ENCODE measurements around the gene LDLRAP1. TPM values are rescaled to one million over a fixed set of nuclear protein-coding genes. Genes with fewer than 3 reads are reported as not detected.

The LDLRAP1 gene
- total and polyA plus RNA-seq, 2 experiments from 2014 or later, result 9.6 to 22.7 TPM

GRCh38 chr1:25527946-25528595 lies 15.3 kb upstream of the LDLRAP1 start:
- Histone ChIP-seq H3K27ac (ENCODE audit: low read depth) (no peak overlapping the region), H3K27me3 (ENCODE audit: insufficient read depth) (no peaks in the 10 kb centered on the region), H3K9me2 (ENCODE audit: insufficient read depth) (no peaks in the 10 kb centered on the region), H3K36me3 (ENCODE audit: insufficient read depth) (no peaks in the 10 kb centered on the region), H4K20me1 (replicated peaks; ENCODE audit: insufficient read depth) (no peaks in the 10 kb centered on the region), H3K79me2 (replicated peaks; ENCODE audit: insufficient read depth) (no peaks in the 10 kb centered on the region), H3F3A (replicated peaks; ENCODE audit: low read depth) (0 out of 2 replicates have a peak, but pooled peaks cover 2% of the 10 kb centered on the region), H3K4me2 (no peak overlapping the region), H2AFZ (no peak overlapping the region), H3K4me3 (no peak overlapping the region), H3K4me1 (ENCODE audit: insufficient read depth) (no peaks in the 10 kb centered on the region)
- H3K27ac Mint-ChIP-seq, result no peak overlapping the region
- H3K4me3 Mint-ChIP-seq, result no peak overlapping the region
- peaks cover 3% of the 10 kb centered on the region; the same call in 1 of the 3 replicates for H3K4me1 Mint-ChIP-seq
- no peak for TF ChIP-seq JUNB (IDR thresholded peaks at IDR 0.05; ENCODE audit: unreplicated experiment)
- TF ChIP-seq POLR2AphosphoS5 (IDR thresholded peaks at IDR 0.05; ENCODE audit: low read depth), result no peak
- no peak for TF ChIP-seq NANOG (IDR thresholded peaks at IDR 0.05; ENCODE audit: borderline replicate concordance)
- TF ChIP-seq ZNF462 (CRISPR knock-in tag; IDR thresholded peaks at IDR 0.05), result no peak
- no peaks in the 10 kb centered on the region for H3K9me3 Mint-ChIP-seq
- no peak for ATAC-seq
- no peaks in the 10 kb centered on the region for H3K36me3 Mint-ChIP-seq (ENCODE audit: low read depth)
- peaks cover 11% of the 10 kb centered on the region for H3K27me3 Mint-ChIP-seq (ENCODE audit: insufficient read depth, low read depth, poor library complexity)
- DNase-seq (ENCODE audit: low spot score), result no peak

- ATAC-seq, result no peak
- H4K20me1 ChIP-seq (replicated peaks; ENCODE audit: insufficient read depth), result no peaks in the 10 kb centered on the region
- no peaks in the 10 kb centered on the region for H3K36me3 ChIP-seq (ENCODE audit: insufficient read depth)
- no peaks in the 10 kb centered on the region for H3K9me2 ChIP-seq (ENCODE audit: insufficient read depth)
- peaks cover 3% of the 10 kb centered on the region; the same call in 1 of the 3 replicates for H3K4me1 Mint-ChIP-seq
- H3K27me3 Mint-ChIP-seq (ENCODE audit: insufficient read depth, low read depth, poor library complexity), result peaks cover 11% of the 10 kb centered on the region
- H3K4me3 Mint-ChIP-seq, result no peak overlapping the region
- H3K79me2 ChIP-seq (replicated peaks; ENCODE audit: insufficient read depth), result no peaks in the 10 kb centered on the region
- H3K27ac ChIP-seq (ENCODE audit: low read depth), result no peak overlapping the region
- no peaks in the 10 kb centered on the region for H3K4me1 ChIP-seq (ENCODE audit: insufficient read depth)
- H3F3A ChIP-seq (replicated peaks; ENCODE audit: low read depth), result 0 out of 2 replicates have a peak, but pooled peaks cover 2% of the 10 kb centered on the region
- no peak overlapping the region for H3K4me3 ChIP-seq
- H3K9me3 Mint-ChIP-seq, result no peaks in the 10 kb centered on the region
- no peak overlapping the region for H2AFZ ChIP-seq
- DNase-seq (ENCODE audit: low spot score), result no peak
- no peak overlapping the region for H3K27ac Mint-ChIP-seq
- no peaks in the 10 kb centered on the region for H3K36me3 Mint-ChIP-seq (ENCODE audit: low read depth)
- H3K4me2 ChIP-seq, result no peak overlapping the region
- H3K27me3 ChIP-seq (ENCODE audit: insufficient read depth), result no peaks in the 10 kb centered on the region
- TF ChIP-seq ZNF114 (CRISPR knock-in tag; IDR thresholded peaks at IDR 0.05) (no peak), JUNB (IDR thresholded peaks at IDR 0.05; ENCODE audit: unreplicated experiment) (no peak), EZH2 (IDR thresholded peaks at IDR 0.05; ENCODE audit: low read depth, unreplicated experiment) (no peak), REST (IDR thresholded peaks at IDR 0.05; ENCODE audit: unreplicated experiment) (no peak), POLR2AphosphoS5 (IDR thresholded peaks at IDR 0.05; ENCODE audit: low read depth) (no peak), STAT1 (IDR thresholded peaks at IDR 0.05; ENCODE audit: unreplicated experiment) (no peak), NANOG (IDR thresholded peaks at IDR 0.05; ENCODE audit: borderline replicate concordance) (no peak)
Measured at GRCh38 chr1:25528881-25529517, 14.4 kb upstream of the LDLRAP1 start.

All from GM23338 (cell line).